Measurements from ENCODE around the gene IL16. TPM values are rescaled to one million over a fixed set of nuclear protein-coding genes. Genes with fewer than 3 reads are reported as not detected.

The IL16 gene
- total RNA-seq, 3 donors from 2014 or later: 11.1 to 40.5 (median 20.3) TPM

DNA sequence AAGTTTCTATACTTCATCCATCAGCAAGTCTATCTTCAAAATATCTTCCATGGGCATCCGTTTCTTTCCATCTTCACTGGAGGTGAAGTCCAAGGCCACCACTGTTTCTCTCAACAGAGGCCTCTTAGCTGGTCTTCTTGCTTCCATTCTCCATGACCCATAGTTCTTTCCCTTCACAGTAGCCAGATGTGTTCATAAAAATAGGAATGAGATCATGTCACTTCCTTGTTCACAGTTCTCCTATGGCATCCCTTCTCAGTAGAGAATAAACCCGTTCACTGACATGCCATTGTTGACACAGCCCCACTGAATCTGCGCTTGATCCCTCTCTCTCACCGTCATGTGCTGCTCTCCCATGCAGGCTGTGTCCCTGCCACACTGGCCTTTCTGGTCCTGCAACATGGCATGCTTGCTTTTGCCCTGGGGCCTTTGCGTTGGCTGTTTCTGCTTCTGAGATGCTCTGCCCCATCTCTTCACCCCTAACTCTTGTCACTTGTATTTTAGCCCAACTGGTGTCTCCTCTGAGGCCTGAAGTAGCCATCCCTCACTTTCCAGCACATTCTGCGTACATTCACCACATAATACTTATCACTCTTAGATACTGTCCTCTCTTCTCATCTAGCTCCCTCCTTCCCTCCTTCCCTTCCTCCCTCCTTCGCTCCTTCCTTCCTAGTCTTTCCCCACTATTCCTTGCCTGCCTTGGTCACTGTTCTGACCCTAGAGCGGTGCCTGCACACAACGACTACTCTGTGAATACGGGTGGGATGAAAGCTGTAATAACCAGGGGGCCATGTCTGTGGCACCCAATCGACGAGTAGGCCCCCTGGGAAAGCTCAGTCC lies 85.3 kb downstream of the IL16 start:
- H3K36me3 ChIP-seq: no peaks in the 10 kb centered on the region

DNA sequence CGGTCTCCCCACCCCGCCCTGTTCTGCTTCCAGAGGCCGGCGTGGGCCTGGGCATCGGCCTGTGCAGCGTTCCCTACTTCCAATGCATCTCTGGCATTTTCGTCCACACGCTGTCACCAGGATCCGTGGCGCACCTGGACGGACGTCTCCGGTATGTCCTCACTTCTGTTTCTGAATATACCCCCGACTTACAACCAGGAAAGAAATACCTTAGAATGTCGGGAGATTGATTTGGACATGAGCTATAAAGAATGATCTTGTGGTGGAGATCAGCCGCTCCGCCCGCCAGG lies 85.9 kb downstream of the IL16 start:
- intact Hi-C loops (cut with DNase I; ENCODE audit: low total_unique reads): no loop called here
- Histone ChIP-seq H3K27ac (no peak overlapping the region), H3K36me3 (no peaks in the 10 kb centered on the region), H3K4me1 (no peaks in the 10 kb centered on the region), H3K27me3 (no peaks in the 10 kb centered on the region), H3K4me3 (no peak overlapping the region), H3K9me3 (no peaks in the 10 kb centered on the region)
- no peak for DNase-seq (ENCODE audit: low spot score in 2 of 2)
- TF ChIP-seq, protein P1, sequence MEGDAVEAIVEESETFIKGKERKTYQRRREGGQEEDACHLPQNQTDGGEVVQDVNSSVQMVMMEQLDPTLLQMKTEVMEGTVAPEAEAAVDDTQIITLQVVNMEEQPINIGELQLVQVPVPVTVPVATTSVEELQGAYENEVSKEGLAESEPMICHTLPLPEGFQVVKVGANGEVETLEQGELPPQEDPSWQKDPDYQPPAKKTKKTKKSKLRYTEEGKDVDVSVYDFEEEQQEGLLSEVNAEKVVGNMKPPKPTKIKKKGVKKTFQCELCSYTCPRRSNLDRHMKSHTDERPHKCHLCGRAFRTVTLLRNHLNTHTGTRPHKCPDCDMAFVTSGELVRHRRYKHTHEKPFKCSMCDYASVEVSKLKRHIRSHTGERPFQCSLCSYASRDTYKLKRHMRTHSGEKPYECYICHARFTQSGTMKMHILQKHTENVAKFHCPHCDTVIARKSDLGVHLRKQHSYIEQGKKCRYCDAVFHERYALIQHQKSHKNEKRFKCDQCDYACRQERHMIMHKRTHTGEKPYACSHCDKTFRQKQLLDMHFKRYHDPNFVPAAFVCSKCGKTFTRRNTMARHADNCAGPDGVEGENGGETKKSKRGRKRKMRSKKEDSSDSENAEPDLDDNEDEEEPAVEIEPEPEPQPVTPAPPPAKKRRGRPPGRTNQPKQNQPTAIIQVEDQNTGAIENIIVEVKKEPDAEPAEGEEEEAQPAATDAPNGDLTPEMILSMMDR (IDR thresholded peaks at IDR 0.05): no peak
- no peak for TF ChIP-seq POLR2A (IDR thresholded peaks at IDR 0.05)
- no peak for TF ChIP-seq POLR2AphosphoS5 (IDR thresholded peaks at IDR 0.05)

More for the DNA sequence above, 85.3 kb downstream of the IL16 start:
- intact Hi-C loops (cut with DNase I; ENCODE audit: low total_unique reads): no loop called here
- no peaks in the 10 kb centered on the region for H3K27me3 ChIP-seq
- no peaks in the 10 kb centered on the region for H3K4me1 ChIP-seq
- TF ChIP-seq POLR2AphosphoS5 (IDR thresholded peaks at IDR 0.05): no peak
- TF ChIP-seq POLR2A (IDR thresholded peaks at IDR 0.05): no peak
- TF ChIP-seq, protein P1 (IDR thresholded peaks at IDR 0.05): no peak
- no peak for DNase-seq (ENCODE audit: low spot score in 2 of 2)
- no peak overlapping the region for H3K27ac ChIP-seq
- no peak overlapping the region for H3K4me3 ChIP-seq
- no peaks in the 10 kb centered on the region for H3K9me3 ChIP-seq

DNA sequence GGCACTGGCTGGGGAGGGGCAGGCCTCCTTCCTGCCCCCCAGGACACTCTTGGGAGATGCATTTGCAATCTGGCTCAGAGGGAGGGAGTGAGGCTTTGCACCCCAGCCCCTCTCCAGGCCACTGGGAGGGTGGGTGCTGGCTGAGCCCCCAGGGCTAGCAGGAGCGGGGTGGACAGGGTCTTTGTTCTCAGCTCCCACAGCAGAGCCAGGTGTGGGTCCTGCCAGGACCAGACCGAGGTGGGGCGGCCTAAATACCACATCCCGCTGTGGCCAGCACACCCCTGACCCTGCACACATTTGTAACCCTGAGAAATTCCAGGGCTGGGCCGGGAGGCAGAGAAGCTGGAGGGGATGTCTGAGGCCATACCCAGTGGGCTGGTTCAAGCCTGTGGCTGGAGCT lies 86.2 kb downstream of the IL16 start:
- intact Hi-C loops (cut with DNase I; ENCODE audit: low total_unique reads): no loop called here
- H3K9me3 ChIP-seq: no peaks in the 10 kb centered on the region
- H3K27me3 ChIP-seq: no peaks in the 10 kb centered on the region
- no peak overlapping the region for H3K4me3 ChIP-seq
- no peaks in the 10 kb centered on the region for H3K36me3 ChIP-seq
- H3K4me1 ChIP-seq: no peaks in the 10 kb centered on the region
- no peak overlapping the region for H3K27ac ChIP-seq
- no peak for DNase-seq (ENCODE audit: low spot score in 2 of 2)
- TF ChIP-seq, protein P1 (IDR thresholded peaks at IDR 0.05): no peak
- TF ChIP-seq POLR2A (IDR thresholded peaks at IDR 0.05): no peak
- TF ChIP-seq POLR2AphosphoS5 (IDR thresholded peaks at IDR 0.05): no peak

DNA sequence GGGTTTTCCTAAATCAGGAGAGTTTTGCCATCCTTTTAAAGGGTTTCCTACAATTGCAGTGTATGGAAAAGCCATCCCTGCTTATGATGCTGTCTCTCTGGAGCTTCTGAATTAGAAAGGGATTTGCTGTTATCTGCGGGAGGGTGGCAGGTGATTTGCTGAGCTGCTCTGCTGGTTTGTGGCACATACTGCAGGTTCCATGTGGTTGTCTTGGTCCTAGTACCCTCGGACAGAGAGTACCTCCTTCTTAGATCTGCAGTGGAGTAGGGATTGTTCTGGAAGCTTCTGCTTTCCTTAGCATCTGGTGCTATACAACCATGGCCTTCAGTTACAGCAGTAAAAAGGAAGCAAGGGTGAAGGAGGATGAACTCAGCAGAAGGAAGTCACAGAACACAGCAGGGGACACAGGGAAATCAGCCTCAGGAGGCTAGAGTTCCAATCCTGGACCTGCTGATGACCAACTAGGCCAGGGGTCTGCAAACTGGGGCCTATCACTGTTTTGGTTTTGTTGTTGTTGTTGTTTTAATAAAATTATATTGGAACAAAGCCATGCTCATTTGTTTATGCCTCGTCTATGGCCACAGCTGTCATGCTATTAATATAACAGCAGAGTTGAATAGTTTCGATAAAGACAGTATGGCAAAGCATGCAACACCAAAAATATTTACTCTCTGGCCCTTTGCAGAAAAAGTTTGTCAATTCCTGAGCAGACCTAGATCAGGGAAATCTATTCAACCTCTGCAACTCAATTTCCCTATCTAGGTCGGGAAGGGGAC lies 87.8 kb downstream of the IL16 start:
- intact Hi-C loops (cut with DNase I; ENCODE audit: low total_unique reads): no loop called here
- Histone ChIP-seq H3K27me3 (no peaks in the 10 kb centered on the region), H3K4me3 (no peak overlapping the region), H3K36me3 (no peaks in the 10 kb centered on the region), H3K4me1 (no peaks in the 10 kb centered on the region), H3K9me3 (no peaks in the 10 kb centered on the region), H3K27ac (no peak overlapping the region)
- TF ChIP-seq, protein P1 (IDR thresholded peaks at IDR 0.05): no peak
- TF ChIP-seq POLR2AphosphoS5 (IDR thresholded peaks at IDR 0.05): no peak
- TF ChIP-seq POLR2A (IDR thresholded peaks at IDR 0.05): no peak
- no peak for DNase-seq (ENCODE audit: low spot score in 2 of 2)

DNA sequence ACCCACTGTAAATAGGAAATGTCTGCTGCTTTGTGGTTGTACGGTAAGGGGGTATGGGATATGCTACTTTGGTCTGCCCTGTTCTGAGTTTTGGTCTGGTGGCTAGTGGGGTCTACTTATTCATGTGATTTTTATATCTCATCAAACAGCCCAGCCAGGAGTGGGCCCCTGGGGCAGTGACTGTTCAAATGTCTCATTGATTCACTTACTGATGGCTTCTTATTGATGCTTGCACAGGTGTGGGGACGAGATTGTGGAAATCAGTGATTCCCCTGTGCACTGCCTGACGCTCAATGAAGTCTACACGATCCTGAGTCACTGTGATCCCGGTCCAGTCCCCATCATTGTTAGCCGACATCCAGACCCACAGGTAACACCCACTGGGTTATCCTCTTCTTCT lies 88.8 kb downstream of the IL16 start:
- Histone ChIP-seq H3K4me1 (no peaks in the 10 kb centered on the region), H3K27ac (no peak overlapping the region), H3K36me3 (no peaks in the 10 kb centered on the region), H3K27me3 (no peaks in the 10 kb centered on the region), H3K4me3 (no peak overlapping the region), H3K9me3 (no peaks in the 10 kb centered on the region)
- TF ChIP-seq, protein P1 (IDR thresholded peaks at IDR 0.05): no peak
- TF ChIP-seq POLR2AphosphoS5 (IDR thresholded peaks at IDR 0.05): no peak
- TF ChIP-seq POLR2A (IDR thresholded peaks at IDR 0.05): no peak
- intact Hi-C loops (cut with DNase I; ENCODE audit: low total_unique reads): no loop called here
- DNase-seq (ENCODE audit: low spot score in 2 of 2): no peak

Data from breast epithelium (tissue), 4 donors.